HG03108 (cell line): ENCODE data around the gene ABHD17B.

Source experiments
- ATAC-seq: cut with Tn5 transposase; IDR thresholded peaks from one replicate; pipeline ENCODE4 v1.9.1; 2021; ENCODE audit warnings: moderate library complexity; ENCODE audit not compliant: unreplicated experiment

ABHD17B gene

GRCh38 chr9:71879644-71880174 lies 31.3 kb downstream of the ABHD17B start:
- ATAC-seq, result no peak

- ATAC-seq, result no peak
Observed at GRCh38 chr9:71878327-71879274, 32.4 kb downstream of the ABHD17B start.

- ATAC-seq, result no peak
Observed at GRCh38 chr9:71876829-71877228, 34.2 kb downstream of the ABHD17B start.

GRCh38 chr9:71876106-71876505 lies 34.9 kb downstream of the ABHD17B start:
- ATAC-seq, result no peak

GRCh38 chr9:71875345-71875744 lies 35.6 kb downstream of the ABHD17B start:
- no peak for ATAC-seq

GRCh38 chr9:71863631-71864030 lies 47.4 kb downstream of the ABHD17B start:
- ATAC-seq, result no peak

GRCh38 chr9:71861618-71862017 lies 49.4 kb downstream of the ABHD17B start:
- ATAC-seq, result no peak

GRCh38 chr9:71859939-71860338 lies 51.1 kb downstream of the ABHD17B start:
- ATAC-seq, result no peak

GRCh38 chr9:71858812-71859211 lies 52.2 kb downstream of the ABHD17B start:
- ATAC-seq, result peak; percentile 69

GRCh38 chr9:71858102-71858798 lies 52.7 kb downstream of the ABHD17B start:
- no peak for ATAC-seq

GRCh38 chr9:71857159-71857558 lies 53.8 kb downstream of the ABHD17B start:
- no peak for ATAC-seq

GRCh38 chr9:71854811-71855210 lies 56.2 kb downstream of the ABHD17B start:
- no peak for ATAC-seq

- ATAC-seq, result no peak
Observed at GRCh38 chr9:71853084-71853483, 57.9 kb downstream of the ABHD17B start.

- no peak for ATAC-seq
Observed at GRCh38 chr9:71850996-71851395, 60.0 kb downstream of the ABHD17B start.

- ATAC-seq, result no peak
Observed at GRCh38 chr9:71847892-71848291, 63.1 kb downstream of the ABHD17B start.

GRCh38 chr9:71844808-71845207 lies 66.2 kb downstream of the ABHD17B start:
- no peak for ATAC-seq

- no peak for ATAC-seq
Observed at GRCh38 chr9:71839668-71840067, 71.3 kb downstream of the ABHD17B start.

GRCh38 chr9:71835596-71835995 lies 75.4 kb downstream of the ABHD17B start:
- no peak for ATAC-seq

- ATAC-seq, result no peak
Observed at GRCh38 chr9:71830929-71831328, 80.1 kb downstream of the ABHD17B start.

- no peak for ATAC-seq
Observed at GRCh38 chr9:71830153-71830552, 80.8 kb downstream of the ABHD17B start.

GRCh38 chr9:71826279-71826678 lies 84.7 kb downstream of the ABHD17B start:
- no peak for ATAC-seq

GRCh38 chr9:71824257-71824656 lies 86.7 kb downstream of the ABHD17B start:
- ATAC-seq, result no peak
